DMS53 treated with DMSO at 0.1 percent for 48 hours (cell line): ENCODE results near the gene KLC1.
"Not testable (repeated sequence)": the region's sequence is repeated elsewhere in the genome, so short reads cannot be mapped to it uniquely, and the experiment has no call there.

Source experiments
- DNase-seq: peaks from one replicate; lab custom pipeline; 2025; ENCODE audit not compliant: unreplicated experiment; lab: John Stamatoyannopoulos, UW

Gene KLC1

GRCh38 chr14:103628684-103629502 is at the start of gene KLC1:
Gene KLC1, plus strand, starts transcription at chr14:103629211. Its CDS starts 25,354 bp downstream, at chr14:103654565.
- DNase-seq: peak; percentile 12

- DNase-seq: no peak
Measured at GRCh38 chr14:103581206-103581605, 47.8 kb upstream of the KLC1 start.

- DNase-seq: no peak
Measured at GRCh38 chr14:103581954-103582703, 46.9 kb upstream of the KLC1 start.

GRCh38 chr14:103584326-103584915 is 44.6 kb upstream of the KLC1 start:
- DNase-seq: no peak

- no peak for DNase-seq
Measured at GRCh38 chr14:103593577-103593976, 35.4 kb upstream of the KLC1 start.

- no peak for DNase-seq
Measured at GRCh38 chr14:103594265-103594664, 34.7 kb upstream of the KLC1 start.

GRCh38 chr14:103597623-103598377 is 31.2 kb upstream of the KLC1 start:
- peak; percentile 52 for DNase-seq

- no peak for DNase-seq
Measured at GRCh38 chr14:103600503-103600902, 28.5 kb upstream of the KLC1 start.

- DNase-seq: no peak
Measured at GRCh38 chr14:103604620-103605019, 24.4 kb upstream of the KLC1 start.

- peak; percentile 62 for DNase-seq
Measured at GRCh38 chr14:103606963-103607668, 21.9 kb upstream of the KLC1 start.

- DNase-seq: no peak
Measured at GRCh38 chr14:103607822-103608221, 21.2 kb upstream of the KLC1 start.

- DNase-seq: not testable (repeated sequence)
Measured at GRCh38 chr14:103609081-103609480, 19.9 kb upstream of the KLC1 start.

- no peak for DNase-seq
Measured at GRCh38 chr14:103611215-103611614, 17.8 kb upstream of the KLC1 start.

- peak; percentile 52 for DNase-seq
Measured at GRCh38 chr14:103613517-103613916, 15.5 kb upstream of the KLC1 start.

GRCh38 chr14:103616635-103617300 is 12.2 kb upstream of the KLC1 start:
- no peak for DNase-seq

- no peak for DNase-seq
Measured at GRCh38 chr14:103619057-103619456, 10.0 kb upstream of the KLC1 start.

- no peak for DNase-seq
Measured at GRCh38 chr14:103621860-103622259, 7.2 kb upstream of the KLC1 start.

- no peak for DNase-seq
Measured at GRCh38 chr14:103623308-103623707, 5.7 kb upstream of the KLC1 start.

- DNase-seq: no peak
Measured at GRCh38 chr14:103623883-103624482, 5.0 kb upstream of the KLC1 start.

GRCh38 chr14:103624860-103625259 is 4.2 kb upstream of the KLC1 start:
- peak; percentile 40 for DNase-seq
